Keratinocyte (primary cell): ENCODE results near the gene SMIM24.

Experiments
- CTCF ChIP-seq, 3 experiments: IDR thresholded peaks in 1 of 3; conservative IDR thresholded peaks in 1 of 3; optimal IDR thresholded peaks in 1 of 3; 2 replicates in 2 of 3; 3 replicates in 1 of 3; pipeline versions ENCODE3 to v1.5.1; 2011; ENCODE audit warnings: low read length in 3 of 3, mild to moderate bottlenecking in 3 of 3, moderate library complexity in 2 of 3, control low read depth in 1 of 3, inconsistent platforms in 1 of 3; ENCODE audit not compliant: insufficient read depth in 2 of 3; ENCODE audit errors: extremely low read depth in 1 of 3
- EZH2 ChIP-seq: IDR thresholded peaks from one replicate; pipeline ENCODE4 v1.6.1; 2012; ENCODE audit warnings: inconsistent platforms, mild to moderate bottlenecking, low read length, moderate library complexity

DNA sequence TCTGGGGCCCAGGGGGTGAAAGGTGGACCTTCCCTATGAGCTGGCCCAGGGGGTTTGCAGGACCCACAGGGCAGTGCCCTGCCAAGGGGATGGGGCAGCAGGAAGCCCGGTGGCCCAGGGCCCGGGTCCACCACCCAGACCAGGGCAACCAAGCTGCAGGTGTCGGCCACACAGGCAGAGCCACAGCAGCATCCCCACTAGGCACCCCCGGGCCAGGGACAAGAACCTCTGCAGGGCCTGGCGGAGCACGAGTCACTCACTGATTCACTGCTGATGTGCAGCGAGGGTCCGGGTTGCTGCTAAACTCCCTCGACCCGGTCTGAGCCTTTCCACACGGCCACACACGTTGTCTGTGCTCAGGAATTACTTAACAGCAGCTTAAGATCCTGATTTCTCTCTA, 34.6 kb upstream of the SMIM24 start:
- TF ChIP-seq EZH2 = no peak
- no peak for TF ChIP-seq CTCF (optimal IDR thresholded peaks at IDR 0.05 in 1 of 3, IDR thresholded peaks at IDR 0.05 in 1 of 3, conservative IDR thresholded peaks at IDR 0.05 in 1 of 3; ENCODE audit: extremely low read depth in 1 of 3, insufficient read depth in 2 of 3, low read length in 3 of 3)
